Nucleus accumbens (tissue), 56 donors: ENCODE data around the gene WDR83.
A peak's percentile ranks its signal among the peaks of the same experiment; 100 is the strongest.
"Not testable (repeated sequence)": the region's sequence is repeated elsewhere in the genome, so short reads cannot be mapped to it uniquely, and the experiment has no call there.

ENCODE experiments used
- DNase-seq, 56 donors: peaks; one replicate each; lab custom pipeline; 2025; lab: John Stamatoyannopoulos, UW

WDR83 gene

DNA sequence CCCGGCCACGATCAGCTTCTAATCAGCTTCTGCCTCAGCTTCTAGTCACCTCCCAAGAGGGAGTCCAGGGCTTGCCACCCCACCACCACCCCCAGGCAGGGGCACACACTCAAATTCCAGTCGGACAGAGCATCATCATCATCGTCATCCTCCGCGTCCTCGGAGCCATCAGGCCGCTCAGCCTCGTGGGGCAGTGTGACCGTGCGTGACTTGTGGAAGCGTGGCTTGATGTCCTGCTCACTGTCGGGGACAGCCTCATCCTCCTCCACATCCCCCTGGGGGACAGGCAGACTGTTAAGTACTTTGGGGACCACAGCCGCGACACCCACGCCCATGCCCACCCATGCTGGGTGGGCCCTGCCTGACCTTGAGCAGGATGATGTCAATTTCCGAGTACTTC is 44.6 kb downstream of the WDR83 start:
- DNase-seq: no peak

DNA sequence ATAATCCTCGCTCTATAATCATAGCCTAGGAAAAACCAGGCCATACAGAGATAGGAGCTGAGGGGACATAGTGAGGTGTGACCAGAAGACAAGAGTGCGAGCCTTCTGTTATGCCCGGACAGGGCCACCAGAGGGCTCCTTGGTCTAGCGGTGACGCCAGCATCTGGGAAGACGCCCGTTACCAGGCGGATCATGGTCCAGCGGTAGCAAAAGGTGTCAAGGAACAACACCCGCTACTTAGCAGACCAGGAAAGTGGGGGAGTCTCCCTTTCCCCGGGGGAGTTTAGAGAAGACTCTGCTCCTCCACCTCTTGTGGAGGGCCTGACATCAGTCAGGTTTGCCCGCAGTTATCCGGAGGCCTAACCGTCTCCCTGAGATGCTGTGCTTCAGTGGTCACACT is 45.5 kb downstream of the WDR83 start:
- peak in 1 of 56 donors; percentile 41 for DNase-seq

DNA sequence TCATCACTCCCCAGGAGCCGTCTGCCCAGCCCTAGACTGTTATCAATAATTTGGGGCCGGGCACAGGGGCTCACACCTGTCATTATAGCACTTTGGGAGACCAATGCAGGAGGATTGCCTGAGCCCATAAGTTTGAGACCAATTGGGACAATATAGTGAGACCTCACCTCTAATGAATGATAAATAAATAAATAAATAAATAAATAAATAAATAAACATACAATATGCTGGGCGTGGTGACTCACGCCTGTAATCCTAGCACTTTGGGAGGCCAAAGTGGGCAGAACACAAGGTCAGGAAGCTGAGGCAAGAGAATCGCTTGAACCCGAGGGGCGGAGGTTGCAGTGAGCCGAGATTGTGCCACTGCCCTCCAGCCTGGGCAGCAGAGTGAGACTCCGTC is 46.7 kb downstream of the WDR83 start:
- not testable (repeated sequence) for DNase-seq

DNA sequence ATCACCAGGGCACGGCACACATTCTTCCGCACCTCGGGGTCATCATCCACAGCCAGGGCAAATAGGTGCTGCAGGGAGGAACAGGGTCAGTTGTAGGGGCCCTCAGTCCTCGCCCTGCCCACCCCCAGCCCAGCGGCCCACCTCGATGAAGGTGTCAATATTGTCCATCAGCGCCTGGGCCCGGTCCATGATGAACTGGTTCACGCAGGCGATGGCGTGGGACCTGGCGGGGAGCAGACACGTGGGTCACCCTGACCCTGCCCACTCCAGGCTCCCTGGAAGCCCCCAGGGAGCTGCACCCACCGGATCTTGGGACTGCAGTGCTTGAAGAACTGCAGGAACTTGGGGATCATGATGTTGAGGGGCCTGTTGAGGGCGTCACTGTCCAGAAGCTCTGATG is 48.5 kb downstream of the WDR83 start:
- no peak for DNase-seq

DNA sequence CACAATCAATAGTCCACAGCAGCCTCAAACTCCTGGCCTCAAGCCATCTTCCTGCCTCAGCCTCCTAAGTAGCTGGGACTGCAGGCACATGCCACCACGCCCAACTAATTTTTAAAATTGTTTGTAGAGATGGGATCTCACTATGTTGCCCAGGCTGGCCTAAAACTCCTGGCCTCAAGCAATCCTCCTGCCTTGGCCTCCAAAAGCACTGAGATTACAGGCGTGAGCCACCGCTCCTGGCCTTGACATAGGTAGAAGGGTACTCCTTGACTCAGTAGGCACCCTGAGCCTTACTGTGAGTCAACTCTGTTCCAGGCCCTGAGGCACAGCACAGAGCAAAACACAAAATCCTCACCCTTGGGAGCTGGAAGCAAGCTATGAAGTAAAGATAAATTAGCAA is 49.3 kb downstream of the WDR83 start:
- no peak for DNase-seq

DNA sequence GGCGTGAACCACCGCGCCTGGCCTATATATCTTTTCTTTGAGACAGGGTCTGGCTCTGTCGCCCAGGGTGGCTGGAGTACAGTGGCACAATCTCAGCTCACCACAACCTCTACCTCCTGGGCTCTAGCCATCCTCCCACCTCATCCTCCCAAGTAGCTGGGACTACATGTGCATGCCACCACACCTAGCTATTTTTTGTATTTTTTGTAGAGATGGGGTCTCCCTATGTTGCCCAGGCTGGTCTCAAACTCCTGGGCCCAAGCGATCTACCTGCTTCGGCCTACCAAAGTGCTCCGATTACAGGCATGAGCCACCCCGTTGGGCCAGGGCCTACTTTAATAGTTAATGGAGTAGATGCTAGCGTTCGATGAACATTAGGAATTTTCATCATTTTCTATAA is 53.7 kb downstream of the WDR83 start:
- no peak for DNase-seq

DNA sequence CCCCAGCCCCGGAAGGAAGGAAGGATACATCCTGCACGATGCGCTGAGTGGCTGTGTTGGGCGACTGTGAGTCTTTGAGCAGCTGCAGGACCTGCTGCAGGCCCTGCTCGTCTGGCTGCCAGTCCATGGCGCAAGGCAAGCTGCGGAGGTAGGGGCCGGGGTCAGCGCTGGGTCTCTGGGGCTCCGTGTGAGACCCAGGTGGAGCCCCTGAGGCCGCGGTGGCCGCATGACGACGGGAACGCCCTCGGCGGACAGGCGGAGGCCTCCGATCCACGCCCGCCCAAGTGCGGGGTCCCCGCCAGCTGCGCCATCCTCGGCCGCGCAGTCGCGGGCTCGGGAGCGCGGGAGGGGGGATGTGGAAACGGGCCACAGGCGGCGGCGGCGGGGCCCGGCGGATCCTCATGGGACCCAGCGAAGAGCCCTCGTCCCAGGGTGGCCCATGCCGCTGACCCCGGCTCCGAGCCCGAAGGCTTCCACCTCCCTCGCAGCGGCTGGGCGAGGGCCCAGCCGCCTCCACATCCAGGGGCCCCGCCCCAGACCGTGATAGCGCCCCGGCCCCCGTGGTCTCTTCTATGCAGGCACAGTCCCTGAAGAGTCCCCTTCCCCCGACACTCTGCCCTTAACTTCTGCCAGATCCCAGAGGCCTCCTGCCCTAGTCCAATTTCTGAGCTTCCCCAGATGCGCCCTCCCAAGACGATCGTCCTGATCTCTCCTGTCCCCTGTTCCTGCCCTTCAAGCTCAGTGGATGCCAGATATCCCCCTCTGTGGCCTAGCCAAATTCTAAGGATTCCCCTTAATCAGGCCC is 54.4 kb downstream of the WDR83 start:
- peak in 18 of 56 donors; percentile 3 to 55 (median 29) for DNase-seq

DNA sequence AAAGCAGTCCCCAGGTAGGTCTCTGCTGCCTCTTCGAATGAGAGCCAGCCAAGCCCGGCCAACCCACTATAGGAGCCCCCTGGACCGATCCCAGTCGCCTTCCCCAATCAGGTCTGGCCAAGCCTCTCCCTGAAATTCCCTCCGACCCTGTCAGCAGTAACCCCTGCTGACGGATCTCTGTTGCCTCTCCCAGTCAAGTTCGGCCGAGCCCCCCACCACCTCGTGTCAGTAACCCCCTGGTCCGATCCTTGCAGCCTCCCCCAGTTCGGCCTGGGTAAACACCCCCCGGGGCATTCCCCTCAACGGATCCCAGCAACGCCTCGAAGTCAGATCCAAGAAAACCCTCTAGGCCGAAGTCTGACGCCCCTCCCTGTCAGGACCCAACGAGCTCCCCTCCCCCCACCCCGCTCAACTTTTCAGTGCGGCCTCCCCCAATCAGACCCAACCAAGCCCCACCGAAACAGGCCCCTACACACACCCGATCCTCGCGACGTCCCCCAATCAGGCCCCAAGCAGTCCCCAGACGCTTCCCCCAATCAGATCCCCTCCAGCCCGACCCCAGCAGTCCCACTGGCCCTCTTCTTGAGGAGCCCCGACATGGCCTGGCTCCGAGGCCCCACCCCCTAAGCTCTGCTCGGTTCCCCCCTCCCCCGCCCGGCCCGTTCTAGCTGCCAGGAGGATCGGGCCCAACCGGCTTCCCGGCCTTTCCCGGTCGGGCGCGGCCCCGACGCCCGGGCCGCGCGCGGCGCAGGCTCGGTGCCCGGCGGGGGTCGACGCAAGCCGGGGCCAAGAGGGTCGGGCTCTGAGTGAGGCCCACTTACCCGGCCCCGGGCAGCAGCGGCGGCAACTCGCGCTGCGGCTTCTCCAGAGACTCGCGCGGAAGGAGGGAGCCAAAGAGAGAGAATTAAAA is 55.3 kb downstream of the WDR83 start:
- peak in 51 of 56 donors; percentile 1 to 77 (median 58) for DNase-seq

DNA sequence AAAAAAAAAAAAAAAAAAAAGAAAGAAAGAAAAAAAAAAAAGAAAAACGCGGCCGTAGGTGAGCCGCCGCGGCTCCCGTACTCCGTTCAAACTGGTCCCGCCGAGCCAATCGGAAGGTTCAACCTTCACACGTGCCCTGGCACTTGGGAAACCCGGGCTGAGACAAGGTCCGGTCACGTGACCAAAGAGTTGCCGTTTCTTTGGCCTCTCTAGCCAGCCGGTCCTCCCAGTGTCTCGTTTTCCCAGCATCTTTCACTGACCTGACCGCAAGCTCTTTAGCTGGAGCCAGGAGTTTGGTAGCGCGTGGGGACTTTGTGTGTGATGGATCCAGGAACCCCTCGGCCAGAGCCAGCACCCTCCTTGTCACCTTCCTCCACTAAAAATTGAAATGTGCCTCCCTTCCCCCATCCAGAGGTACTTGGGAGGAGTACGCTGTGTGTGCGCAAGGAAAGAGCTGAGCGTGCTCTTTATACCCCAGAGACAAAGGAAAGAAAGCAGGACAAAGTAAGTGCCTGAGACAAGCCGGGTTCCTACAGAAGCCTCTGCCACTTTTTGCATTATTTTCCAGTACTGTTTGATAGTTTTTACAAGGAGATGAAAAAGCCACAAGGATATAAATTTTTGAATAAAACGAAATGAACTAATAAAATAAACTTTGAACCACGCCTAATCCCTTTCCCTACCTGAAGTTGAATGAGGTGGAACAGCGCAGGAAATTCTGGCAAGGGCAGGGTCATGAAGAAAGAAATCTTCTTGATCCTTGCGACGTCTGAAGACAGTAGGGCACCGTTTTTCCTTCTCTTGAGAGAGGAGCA is 56.2 kb downstream of the WDR83 start:
- DNase-seq: peak in 55 of 56 donors; percentile 76 to 99 (median 92)

DNA sequence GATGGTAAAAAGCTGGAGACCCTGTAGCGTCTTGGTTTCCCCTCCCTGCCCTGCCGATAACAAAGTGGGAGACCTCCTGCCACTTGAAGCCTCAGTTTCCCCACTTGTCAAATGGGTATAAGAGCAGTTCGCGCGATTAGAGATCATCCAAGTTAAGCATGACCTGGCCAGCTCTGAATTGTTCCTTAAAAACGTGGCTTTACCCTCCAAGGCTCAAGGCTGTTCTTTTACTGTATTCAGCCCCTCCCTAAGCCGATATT is 56.7 kb downstream of the WDR83 start:
- DNase-seq: no peak

DNA sequence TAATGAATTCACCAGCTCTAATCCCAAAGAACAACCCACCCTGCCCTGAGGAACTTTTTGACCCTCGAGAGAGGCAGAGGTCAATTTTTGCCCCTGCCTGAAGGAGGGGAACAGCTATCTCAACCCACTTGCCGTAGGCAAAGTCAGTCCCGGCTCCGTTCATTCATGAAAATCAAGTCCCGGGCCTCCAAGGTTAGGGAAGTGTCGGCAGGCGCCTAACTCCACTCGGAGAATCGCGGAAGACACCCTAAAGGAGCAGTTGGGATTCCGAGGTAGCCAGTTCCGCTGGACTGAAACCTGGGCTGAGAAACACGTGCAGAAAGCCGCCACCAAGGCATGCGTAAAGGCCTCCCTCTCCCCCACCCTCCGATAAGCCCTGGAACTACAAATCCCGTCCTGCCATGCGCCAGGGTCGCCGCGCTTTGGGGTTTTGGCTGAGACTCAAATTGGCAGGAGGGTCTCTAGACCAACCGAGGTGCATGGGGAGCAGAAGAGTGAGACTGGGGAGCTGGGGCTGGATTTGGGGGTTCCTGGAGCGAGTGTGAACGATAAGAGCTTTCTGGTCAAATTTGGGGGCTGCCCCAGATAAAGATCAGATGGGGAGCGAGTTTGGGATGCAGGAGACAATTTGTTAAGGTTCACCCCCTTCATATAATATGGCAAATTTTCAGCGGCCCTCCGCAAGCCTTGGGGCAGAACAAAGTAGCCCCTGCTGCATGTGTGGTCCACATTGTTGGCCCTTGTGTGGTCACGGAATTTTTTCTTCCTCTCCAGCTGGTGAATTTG is 57.2 kb downstream of the WDR83 start, which contains the start of gene TNPO2:
Gene TNPO2, minus strand, starts transcription at position 292 of the 786 bp plus-strand sequence. CDS start 2,955 bp downstream, outside the sequence.
- peak in 48 of 56 donors; percentile 9 to 72 (median 44) for DNase-seq
